DND-41 (cell line): ENCODE results near the gene HKDC1.

Source experiments
- ATAC-seq: fragments of 200-7000 bp; cut with Tn5 transposase; 3 replicates; pipeline ENCODE4 v1.9.1; 2021; ENCODE audit warnings: low read depth; ENCODE audit not compliant: insufficient read depth
- DNase-seq: peaks from one replicate; pipeline ENCODE4 v3.0.0-alpha.2; 2020
- H2AFZ ChIP-seq: 2 replicates; pipeline ENCODE4 v1.6.0; 2012; ENCODE audit warnings: low read depth, low read length
- H3K27ac ChIP-seq: 2 replicates; pipeline ENCODE4 v1.5.1; 2012; ENCODE audit warnings: low read length, inconsistent platforms
- H3K27me3 ChIP-seq: fragments of 200-600 bp; sonication (generic); 2 replicates; pipeline ENCODE4 v1.6.0; 2012; ENCODE audit warnings: low read length, mild to moderate bottlenecking, inconsistent platforms; ENCODE audit not compliant: insufficient read depth, poor library complexity
- H3K36me3 ChIP-seq: 2 replicates; pipeline ENCODE4 v1.5.1; 2012; ENCODE audit warnings: low read length, inconsistent platforms; ENCODE audit not compliant: insufficient read depth
- H3K4me1 ChIP-seq: 2 replicates; pipeline ENCODE4 v1.5.1; 2012; ENCODE audit warnings: mild to moderate bottlenecking, low read length; ENCODE audit not compliant: insufficient read depth
- H3K4me2 ChIP-seq: 2 replicates; pipeline ENCODE4 v1.6.0; 2012; ENCODE audit warnings: mild to moderate bottlenecking, moderate library complexity, low read length, inconsistent platforms; ENCODE audit not compliant: insufficient read depth
- H3K4me3 ChIP-seq, 2 experiments: fragments of 200-600 bp in 1 of 2; shearing (Covaris generic) in 1 of 2; 2 replicates each; pipeline ENCODE4 v1.5.1; 2012 to 2016; ENCODE audit warnings: inconsistent platforms in 2 of 2, low read length in 2 of 2, mild to moderate bottlenecking in 2 of 2, low read depth in 1 of 2, moderate library complexity in 1 of 2
- H3K79me2 ChIP-seq: 2 replicates; pipeline ENCODE4 v1.6.0; 2012; ENCODE audit warnings: low read length, inconsistent platforms; ENCODE audit not compliant: insufficient read depth
- H3K9ac ChIP-seq: 2 replicates; pipeline ENCODE4 v1.6.0; 2012; ENCODE audit warnings: low read depth, mild to moderate bottlenecking, inconsistent platforms, low read length, moderate library complexity
- H3K9me3 ChIP-seq: 2 replicates; pipeline ENCODE4 v1.5.1; 2012; ENCODE audit warnings: low read length, moderate library complexity, mild to moderate bottlenecking, inconsistent platforms; ENCODE audit not compliant: insufficient read depth, severe bottlenecking
- H4K20me1 ChIP-seq: 2 replicates; pipeline ENCODE4 v1.6.0; 2012; ENCODE audit warnings: low read length; ENCODE audit not compliant: insufficient read depth
- CTCF ChIP-seq: IDR thresholded peaks from 2 replicates; pipeline ENCODE4 v1.5.1; 2012; ENCODE audit warnings: borderline replicate concordance, low read length, moderate library complexity, mild to moderate bottlenecking; ENCODE audit not compliant: poor library complexity, severe bottlenecking; ENCODE audit errors: extremely low read depth
- EZH2 ChIP-seq: IDR thresholded peaks from 3 replicates; pipeline ENCODE4 v1.6.1; 2012; ENCODE audit warnings: borderline replicate concordance, low read depth, mild to moderate bottlenecking, moderate library complexity, low read length, inconsistent platforms; ENCODE audit not compliant: severe bottlenecking

Gene HKDC1

GRCh38 chr10:69311309-69311708 is 91.2 kb downstream of the HKDC1 start:
- no peaks in the 10 kb centered on the region for H3K36me3 ChIP-seq
- H3K27me3 ChIP-seq: no peaks in the 10 kb centered on the region
- no peak for TF ChIP-seq EZH2
- TF ChIP-seq CTCF: no peak
- no peaks in the 10 kb centered on the region for H3K79me2 ChIP-seq
- no peak overlapping the region for H2AFZ ChIP-seq
- no peak for ATAC-seq
- no peak overlapping the region for H3K4me3 ChIP-seq
- no peak overlapping the region for H3K27ac ChIP-seq
- H3K4me1 ChIP-seq: no peaks in the 10 kb centered on the region
- no peak overlapping the region for H3K9ac ChIP-seq
- no peaks in the 10 kb centered on the region for H4K20me1 ChIP-seq
- H3K9me3 ChIP-seq: no peaks in the 10 kb centered on the region
- DNase-seq: no peak
- no peak overlapping the region for H3K4me2 ChIP-seq

GRCh38 chr10:69312528-69312927 is 92.4 kb downstream of the HKDC1 start:
- DNase-seq (no peak), ATAC-seq (no peak)
- H3K36me3 ChIP-seq: no peaks in the 10 kb centered on the region
- no peak overlapping the region for H3K4me3 ChIP-seq
- no peaks in the 10 kb centered on the region for H4K20me1 ChIP-seq
- peaks cover 6% of the 10 kb centered on the region for H3K4me1 ChIP-seq
- no peaks in the 10 kb centered on the region for H3K79me2 ChIP-seq
- H3K9ac ChIP-seq: no peak overlapping the region
- H3K27ac ChIP-seq: no peak overlapping the region
- no peak overlapping the region for H2AFZ ChIP-seq
- H3K4me2 ChIP-seq: no peak overlapping the region
- H3K27me3 ChIP-seq: no peaks in the 10 kb centered on the region
- TF ChIP-seq CTCF (no peak), EZH2 (no peak)
- no peaks in the 10 kb centered on the region for H3K9me3 ChIP-seq

- TF ChIP-seq CTCF (no peak), EZH2 (no peak)
- Histone ChIP-seq H3K4me1 (peaks cover 25% of the 10 kb centered on the region), H3K36me3 (peaks cover 7% of the 10 kb centered on the region; the same call in 1 of the 2 replicates), H3K4me3 (no peak overlapping the region), H3K79me2 (peaks cover 14% of the 10 kb centered on the region), H3K27ac (no peak overlapping the region), H3K27me3 (no peaks in the 10 kb centered on the region), H4K20me1 (peaks cover 5% of the 10 kb centered on the region), H3K9me3 (no peaks in the 10 kb centered on the region), H2AFZ (no peak overlapping the region), H3K4me2 (no peak overlapping the region), H3K9ac (no peak overlapping the region)
- ATAC-seq (no peak), DNase-seq (no peak)
These were observed 95.0 kb downstream of the HKDC1 start for GRCh38 chr10:69315100-69315542.

DNA sequence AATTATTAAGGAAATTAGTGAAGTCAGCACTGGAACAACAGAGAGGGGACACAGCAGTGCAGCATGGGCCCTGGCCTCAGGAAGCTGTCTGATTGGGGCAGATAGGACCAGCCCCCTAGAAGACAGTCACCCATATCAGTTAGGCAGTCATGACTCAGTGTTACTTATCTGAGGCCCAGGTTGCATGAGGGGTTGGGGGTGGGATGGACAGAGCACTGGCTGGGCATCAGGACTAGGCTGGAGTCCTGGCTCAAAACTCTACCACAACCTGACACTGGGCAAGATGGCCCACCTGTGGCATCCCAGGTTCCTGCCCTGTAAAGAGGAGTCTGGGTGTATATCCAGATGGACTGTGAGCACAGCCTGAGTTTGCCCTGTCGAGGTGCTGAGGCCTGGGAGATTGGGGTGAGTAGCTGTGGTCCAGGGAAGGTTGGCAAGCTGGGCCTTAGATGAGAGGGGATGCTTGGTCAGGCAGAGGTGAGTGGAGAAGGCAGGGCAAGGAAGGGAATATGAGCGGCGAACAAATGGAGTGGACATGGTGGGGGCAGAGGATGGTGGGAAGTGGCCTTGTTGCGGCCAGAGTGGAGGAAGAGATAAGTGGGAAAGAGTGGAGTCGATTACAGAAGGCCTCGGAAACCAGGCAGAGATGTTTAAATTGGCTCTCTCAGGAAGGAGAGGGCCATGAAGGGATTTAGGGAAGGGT is 95.6 kb downstream of the HKDC1 start:
- Histone ChIP-seq H3K36me3 (peaks cover 11% of the 10 kb centered on the region; the same call in 1 of the 2 replicates), H3K9ac (no peak overlapping the region), H3K4me1 (peaks cover 32% of the 10 kb centered on the region), H3K27me3 (no peaks in the 10 kb centered on the region), H3K79me2 (peaks cover 21% of the 10 kb centered on the region), H3K4me2 (no peak overlapping the region), H3K9me3 (no peaks in the 10 kb centered on the region), H4K20me1 (peaks cover 12% of the 10 kb centered on the region), H2AFZ (no peak overlapping the region), H3K27ac (no peak overlapping the region), H3K4me3 (no peak overlapping the region)
- no peak for DNase-seq
- no peak for TF ChIP-seq EZH2
- TF ChIP-seq CTCF: no peak
- ATAC-seq: no peak
